GM19043 (cell line): ENCODE data around the gene AGAP1.

Source experiments
- ATAC-seq: cut with Tn5 transposase; IDR thresholded peaks from one replicate; pipeline ENCODE4 v1.9.1; 2021; ENCODE audit warnings: low read depth; ENCODE audit not compliant: unreplicated experiment

AGAP1 gene

DNA sequence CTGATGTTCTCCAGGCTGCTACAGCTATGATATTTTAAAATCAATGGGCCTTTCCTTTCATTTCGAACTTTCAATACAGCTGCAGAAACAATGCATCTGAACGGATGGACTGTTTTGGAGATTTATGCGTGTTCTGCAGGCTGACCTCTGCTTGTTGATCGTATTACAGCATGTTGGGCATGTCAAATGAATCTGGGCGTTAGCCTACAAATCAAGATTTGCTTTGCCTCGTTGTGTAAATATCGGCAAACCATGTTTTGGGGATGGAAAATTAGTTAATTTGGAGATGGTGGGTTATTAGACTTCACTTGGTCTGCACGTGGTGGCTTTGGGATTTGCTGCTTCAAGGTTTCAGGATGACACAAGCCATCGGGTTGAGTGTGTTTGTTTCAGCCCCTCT lies 129.3 kb downstream of the AGAP1 start:
- no peak for ATAC-seq

GRCh38 chr2:235623752-235624151 lies 129.9 kb downstream of the AGAP1 start:
- no peak for ATAC-seq

DNA sequence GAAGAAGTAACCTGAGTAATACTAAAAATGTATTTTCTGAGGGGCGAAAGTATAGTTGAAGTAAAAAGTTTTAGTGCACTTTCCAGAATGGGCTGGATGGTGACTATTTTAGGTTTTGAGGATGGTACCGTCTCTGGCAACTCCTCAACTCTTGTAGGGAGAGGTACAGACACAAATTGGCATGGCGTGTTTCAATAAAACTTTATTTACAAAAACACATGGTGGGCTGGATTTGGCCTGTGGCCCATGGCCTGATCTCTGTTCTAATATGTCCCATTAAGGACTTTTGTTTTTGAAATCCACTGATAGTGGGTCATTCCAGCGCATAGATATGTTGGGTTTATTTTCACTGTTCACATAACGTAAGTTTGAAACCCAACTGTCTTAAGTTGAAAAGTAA lies 132.8 kb downstream of the AGAP1 start:
- ATAC-seq: no peak

GRCh38 chr2:235627682-235628081 lies 133.8 kb downstream of the AGAP1 start:
- ATAC-seq: no peak

- ATAC-seq: no peak
Measured at GRCh38 chr2:235630718-235631296, 137.0 kb downstream of the AGAP1 start.

DNA sequence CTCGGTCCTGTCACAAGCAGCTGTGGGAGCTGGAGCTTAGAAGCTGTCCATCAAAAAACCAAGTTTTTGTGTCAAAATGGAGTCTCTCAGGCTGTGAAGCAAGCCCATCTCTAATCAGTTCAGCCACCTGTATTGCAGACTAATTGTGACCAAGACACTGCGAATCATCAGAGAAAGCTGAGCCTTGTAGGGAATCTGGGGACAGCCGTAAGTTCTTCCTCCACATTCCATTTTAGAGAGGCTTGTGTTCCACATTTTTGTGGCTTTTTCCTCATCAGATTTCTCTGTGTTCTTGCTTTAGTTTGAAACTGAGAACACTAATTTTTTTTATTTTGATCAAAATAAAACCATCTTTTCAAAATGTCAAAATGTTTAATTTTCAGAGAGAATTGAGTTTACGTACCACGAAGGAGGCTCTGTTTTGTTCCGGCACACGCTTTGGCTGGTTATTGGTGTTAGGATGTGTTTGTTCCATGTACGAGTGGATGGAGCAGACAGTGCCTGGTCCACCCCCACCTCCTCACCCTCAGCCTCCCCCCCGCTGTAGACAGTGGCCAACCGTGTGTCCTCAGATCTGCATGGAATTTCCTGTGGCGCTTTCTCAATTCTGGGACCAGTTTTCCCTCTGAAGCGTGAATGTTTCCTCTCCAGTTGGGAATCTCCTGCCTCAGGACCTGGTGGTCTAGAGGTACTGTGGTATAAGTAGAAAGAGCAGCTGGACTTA lies 140.8 kb downstream of the AGAP1 start:
- no peak for ATAC-seq

DNA sequence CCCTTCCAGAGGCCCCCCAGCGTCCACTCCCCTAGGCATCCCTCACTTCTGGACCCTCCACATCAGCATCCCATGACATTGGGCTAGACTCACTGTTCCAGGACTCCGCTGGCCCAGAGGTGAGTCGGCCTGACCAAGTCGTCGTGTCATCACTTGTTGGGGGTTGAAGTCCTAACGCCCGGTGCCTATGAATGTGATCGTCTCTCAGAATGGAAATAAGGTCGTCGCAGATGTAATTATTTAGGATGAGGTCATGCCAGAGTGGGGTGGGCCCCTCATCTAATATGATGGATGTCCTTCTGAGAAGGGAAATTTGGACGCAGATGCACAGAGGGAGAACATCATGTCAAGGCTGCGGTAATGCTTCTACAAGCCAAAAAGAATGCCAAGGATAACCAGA lies 142.7 kb downstream of the AGAP1 start:
- no peak for ATAC-seq

DNA sequence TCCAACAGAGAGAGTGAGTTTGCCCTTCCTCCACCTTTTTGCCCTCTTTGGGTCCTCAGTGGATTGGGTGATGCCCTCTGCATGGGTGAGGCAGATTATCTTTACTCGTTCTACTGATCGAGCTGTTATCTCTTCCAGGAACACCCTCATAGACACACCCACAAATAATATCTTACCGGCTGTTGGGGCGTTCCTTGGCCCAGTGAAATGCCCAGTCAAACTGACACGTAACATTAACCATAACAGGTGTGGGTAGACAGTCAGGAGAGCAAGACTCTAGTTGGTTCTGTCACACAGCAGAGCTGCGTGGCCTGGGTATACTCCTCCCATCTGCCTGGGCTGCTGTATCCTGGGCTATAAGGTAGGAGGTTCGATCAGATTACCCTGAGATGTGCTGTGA lies 144.1 kb downstream of the AGAP1 start:
- no peak for ATAC-seq

DNA sequence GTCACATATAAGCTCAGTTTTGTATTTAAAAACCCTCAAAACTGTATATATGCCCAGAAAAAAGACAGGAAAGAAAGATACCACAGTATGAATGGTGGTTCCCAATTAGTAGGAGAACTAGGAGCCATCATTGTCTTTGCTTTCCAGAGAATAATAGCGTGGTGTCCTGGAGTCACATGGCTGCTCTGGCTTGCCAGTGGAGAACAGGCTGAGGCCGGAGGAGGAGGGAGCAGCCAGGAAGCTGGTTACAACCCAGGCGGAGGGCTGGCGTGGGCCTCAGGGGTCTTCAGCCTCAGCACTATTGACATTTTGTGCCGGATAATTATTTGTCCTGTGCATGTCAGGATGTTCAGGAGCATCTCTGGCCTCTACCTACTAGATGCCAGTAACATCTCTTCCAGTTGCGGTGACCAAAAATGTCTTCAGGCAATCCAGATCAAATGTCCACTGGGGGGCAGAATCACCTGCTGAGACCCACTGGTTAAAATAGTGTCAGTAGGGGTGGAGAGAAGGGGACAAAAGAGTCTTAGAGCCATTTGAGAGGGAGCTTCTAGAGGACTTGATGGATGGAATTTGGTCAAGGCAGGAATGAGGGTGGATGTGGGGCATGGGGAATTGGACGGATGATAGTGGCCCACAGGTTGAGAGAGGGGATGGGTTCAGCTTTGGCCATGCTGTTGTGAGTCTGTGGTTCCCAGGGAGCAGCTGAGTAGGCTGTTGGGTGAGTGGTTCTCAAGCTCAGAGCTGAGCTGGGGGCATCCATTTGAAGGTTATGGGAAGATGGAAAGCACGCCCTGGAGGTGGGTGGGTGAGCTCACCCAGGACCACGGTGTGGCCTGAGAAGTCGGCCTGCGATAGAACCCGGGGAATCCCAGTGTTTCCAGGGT lies 144.9 kb downstream of the AGAP1 start:
- no peak for ATAC-seq

DNA sequence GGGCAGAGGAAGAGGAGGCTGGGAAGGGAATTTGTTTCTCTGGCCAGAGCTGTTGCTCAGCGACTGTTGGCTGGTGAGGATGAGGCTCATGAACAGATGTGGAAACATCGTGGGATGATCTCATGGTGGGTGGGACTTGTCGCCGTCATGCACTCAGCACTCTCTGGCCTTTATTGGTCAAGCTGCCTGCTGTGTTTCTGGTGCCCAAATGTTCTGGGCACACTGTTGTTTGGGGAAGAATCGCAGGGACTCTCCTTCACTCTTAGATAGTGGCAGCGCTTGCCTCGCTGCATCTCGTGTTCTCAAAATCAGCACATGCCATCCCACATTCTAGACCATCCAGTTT lies 145.6 kb downstream of the AGAP1 start:
- no peak for ATAC-seq

DNA sequence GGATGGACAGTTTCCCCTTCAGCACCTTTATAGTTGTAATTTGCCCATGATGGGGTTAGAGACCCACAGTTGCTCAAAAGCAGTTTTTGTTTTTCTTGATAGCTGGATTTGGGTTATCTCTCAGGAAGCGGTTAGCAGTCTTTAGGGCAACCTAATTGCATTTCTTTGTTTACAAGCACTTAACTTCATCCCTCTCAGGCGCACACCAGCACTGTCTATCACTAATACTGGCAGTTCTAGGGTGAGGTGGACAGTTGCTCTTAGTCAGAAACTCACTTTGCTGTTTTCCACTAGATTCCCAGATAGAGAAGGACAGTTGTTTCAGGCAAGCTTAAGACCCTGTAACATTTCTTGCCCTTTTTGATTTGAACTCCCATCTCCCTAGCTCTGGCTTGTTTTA lies 146.0 kb downstream of the AGAP1 start:
- no peak for ATAC-seq

GRCh38 chr2:235640377-235640776 lies 146.5 kb downstream of the AGAP1 start:
- no peak for ATAC-seq

GRCh38 chr2:235640926-235641723 lies 147.3 kb downstream of the AGAP1 start:
- no peak for ATAC-seq

GRCh38 chr2:235641956-235642355 lies 148.1 kb downstream of the AGAP1 start:
- no peak for ATAC-seq

GRCh38 chr2:235642446-235643098 lies 148.7 kb downstream of the AGAP1 start:
- no peak for ATAC-seq

- ATAC-seq: no peak
Measured at GRCh38 chr2:235643680-235644511, 150.1 kb downstream of the AGAP1 start.

DNA sequence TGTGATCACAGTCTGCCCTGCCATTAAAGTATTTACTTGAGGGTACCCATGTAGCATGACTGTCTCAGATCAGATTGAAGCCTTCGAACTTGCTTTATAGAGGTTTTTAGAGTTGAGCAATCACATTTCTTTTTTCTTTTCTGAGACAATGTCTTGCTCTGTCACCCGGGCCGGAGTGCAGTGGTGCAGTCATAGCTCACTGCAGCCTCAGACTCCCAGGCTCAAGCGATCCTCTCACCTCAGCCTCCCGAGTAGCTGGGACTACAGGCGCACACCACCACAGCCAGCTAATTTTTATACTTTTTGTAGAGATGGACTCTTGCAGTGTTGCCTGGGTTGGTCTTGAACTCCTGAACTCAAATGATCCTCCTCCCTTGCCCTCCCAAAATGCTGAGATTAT lies 153.4 kb downstream of the AGAP1 start:
- no peak for ATAC-seq

DNA sequence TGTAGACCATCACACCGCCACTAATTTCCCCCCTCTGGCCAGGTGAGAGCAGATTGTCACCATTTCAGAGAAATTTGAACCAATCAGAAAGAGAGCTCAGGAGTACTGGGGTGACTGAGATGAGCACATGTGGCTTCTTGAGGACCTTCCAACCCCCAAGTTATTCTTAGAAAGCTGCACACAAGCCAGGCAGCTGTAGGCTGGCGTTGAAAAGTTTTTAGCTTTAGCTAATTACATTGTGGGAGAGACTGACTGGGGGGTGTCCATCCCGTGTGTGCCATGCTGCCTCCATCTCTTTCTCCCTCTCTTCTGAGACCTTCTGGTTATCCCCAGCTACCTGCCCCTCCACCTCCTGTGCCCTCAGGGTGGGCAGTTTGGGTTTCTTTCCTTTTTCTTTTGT lies 154.0 kb downstream of the AGAP1 start:
- ATAC-seq: no peak

- ATAC-seq: no peak
Measured at GRCh38 chr2:235649418-235649817, 155.6 kb downstream of the AGAP1 start.

DNA sequence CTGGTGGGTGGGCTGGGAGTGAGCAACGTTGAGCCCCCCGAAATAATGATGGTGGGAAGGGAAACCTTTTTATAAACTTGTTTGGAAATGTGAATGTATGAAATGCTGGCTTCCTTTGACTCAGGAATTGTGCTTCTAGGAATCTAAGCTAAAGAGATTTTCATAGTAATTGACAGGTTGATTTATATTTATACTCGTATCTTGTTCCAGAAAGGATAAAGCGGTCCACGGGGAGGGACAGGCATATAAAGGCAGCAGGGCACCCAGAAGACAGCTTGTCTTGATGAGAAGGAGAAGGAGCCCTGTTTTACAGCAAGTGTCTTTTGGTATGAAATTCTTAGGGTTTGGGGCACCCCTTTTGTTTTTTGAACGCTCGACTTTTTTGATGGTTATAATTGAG lies 157.8 kb downstream of the AGAP1 start:
- ATAC-seq: no peak
